ENCODE measurements around the gene RASGRP3. TPM values are rescaled to one million over a fixed set of nuclear protein-coding genes. Genes with fewer than 3 reads are reported as not detected.

RASGRP3 gene
- polyA plus RNA-seq, 2 of the 4 experiments (the other 2 are of a cell fraction), result 1.5 to 1.7 TPM

- ATAC-seq (no peak), FAIRE-seq (no peak), DNase-seq (ENCODE audit: low read depth in 1 of 2, low spot score in 1 of 2) (no peak)
- Histone ChIP-seq H3K9me3 (no peaks in the 10 kb centered on the region), H3K4me1 (no peaks in the 10 kb centered on the region), H3K27ac (no peak overlapping the region), H3K4me3 (no peak overlapping the region), H3K4me2 (no peak overlapping the region)
- 76% methylated on average over 2 of the region's 2 CpGs for WGBS (ENCODE audit: missing lambda C conversion rate)
- ChIA-PET POLR2A (no interaction called here), CTCF (interaction anchor here (0.8 to 1.5 kb wide), 5 partner anchors 15 to 699 kb away, joined by 3 read pairs; no protein-coding TSS in a partner anchor)
- TF ChIP-seq ZC3H11A (IDR thresholded peaks at IDR 0.05) (no peak), ESRRA (IDR thresholded peaks at IDR 0.05; ENCODE audit: borderline replicate concordance, low read length) (no peak), HES2 (IDR thresholded peaks at IDR 0.05) (no peak), HMGXB4 (CRISPR knock-in tag; IDR thresholded peaks at IDR 0.05; ENCODE audit: borderline replicate concordance) (no peak), JUNB (IDR thresholded peaks at IDR 0.05) (no peak)
Observed at GRCh38 chr2:33444967-33445366, 31.5 kb upstream of the RASGRP3 start.

GRCh38 chr2:33448220-33448899, 28.1 kb upstream of the RASGRP3 start:
- H3K4me3 ChIP-seq, result no peak overlapping the region
- POLR2A ChIA-PET, result no interaction called here
- peaks cover 4% of the 10 kb centered on the region; the same call in 1 of the 3 replicates for H3K9me3 ChIP-seq
- TF ChIP-seq HOXB5 (CRISPR knock-in tag; IDR thresholded peaks at IDR 0.05) (no peak), SREBF2 (IDR thresholded peaks at IDR 0.05) (no peak), RAD21 (conservative IDR thresholded peaks at IDR 0.05 in 1 of 2, IDR thresholded peaks at IDR 0.05 in 1 of 2) (no peak), CBX8 (IDR thresholded peaks at IDR 0.05) (no peak), MAFK (IDR thresholded peaks at IDR 0.05; ENCODE audit: partially characterized antibody) (no peak), TP53 (CRISPR knock-in tag; IDR thresholded peaks at IDR 0.05) (no peak), CHD4 (IDR thresholded peaks at IDR 0.05; ENCODE audit: borderline replicate concordance) (no peak)
- FAIRE-seq (no peak), DNase-seq (ENCODE audit: low read depth in 1 of 2, low spot score in 1 of 2) (no peak), ATAC-seq (no peak)
- 0 out of 3 replicates have a peak, but pooled peaks cover 3% of the 10 kb centered on the region for H3K4me1 ChIP-seq
- no peak overlapping the region for H3K27ac ChIP-seq
- CTCF ChIA-PET, result no interaction called here
- H3K4me2 ChIP-seq, result no peak overlapping the region
- WGBS (ENCODE audit: missing lambda C conversion rate), result 31% methylated on average over 2 of the region's 2 CpGs

GRCh38 chr2:33451214-33451613, 25.2 kb upstream of the RASGRP3 start:
- FAIRE-seq (no peak), DNase-seq (ENCODE audit: low read depth in 1 of 2, low spot score in 1 of 2) (no peak), ATAC-seq (no peak)
- WGBS (ENCODE audit: missing lambda C conversion rate), result 0% methylated on average over 1 of the region's 1 CpG
- POLR2A ChIA-PET, result no interaction called here
- Histone ChIP-seq H3K4me1 (0 out of 3 replicates have a peak, but pooled peaks cover 3% of the 10 kb centered on the region), H3K9me3 (peaks cover 4% of the 10 kb centered on the region; the same call in 1 of the 3 replicates), H3K4me3 (no peak overlapping the region), H3K27ac (no peak overlapping the region), H3K4me2 (no peak overlapping the region)
- CTCF ChIA-PET, result interaction anchor here (1.1 kb wide), 1 partner anchor 9 kb away, joined by 6 read pairs; no protein-coding TSS in a partner anchor
- TF ChIP-seq GATA3 (IDR thresholded peaks at IDR 0.05; ENCODE audit: borderline replicate concordance) (no peak), ZSCAN20 (CRISPR knock-in tag; IDR thresholded peaks at IDR 0.05) (no peak), MAX (IDR thresholded peaks at IDR 0.05) (no peak), JUNB (IDR thresholded peaks at IDR 0.05) (no peak), MAZ (IDR thresholded peaks at IDR 0.05; ENCODE audit: borderline replicate concordance, low read depth, low read length) (no peak), RCOR1 (IDR thresholded peaks at IDR 0.05; ENCODE audit: low read depth, low read length) (no peak), ZNF302 (CRISPR knock-in tag; IDR thresholded peaks at IDR 0.05) (no peak), EP300 (IDR thresholded peaks at IDR 0.05) (no peak), PHF8 (IDR thresholded peaks at IDR 0.05; ENCODE audit: borderline replicate concordance, low read depth) (no peak), MAFK (IDR thresholded peaks at IDR 0.05; ENCODE audit: partially characterized antibody) (no peak), HES2 (IDR thresholded peaks at IDR 0.05) (no peak)
